Ecto neural progenitor cell (in vitro differentiated cells): ENCODE measurements around the gene ABCA2.

Source experiments
- DNase-seq: peaks from one replicate; pipeline ENCODE4 v3.0.0-alpha.2; 2018; ENCODE audit warnings: low spot score

ABCA2 gene, protein sequence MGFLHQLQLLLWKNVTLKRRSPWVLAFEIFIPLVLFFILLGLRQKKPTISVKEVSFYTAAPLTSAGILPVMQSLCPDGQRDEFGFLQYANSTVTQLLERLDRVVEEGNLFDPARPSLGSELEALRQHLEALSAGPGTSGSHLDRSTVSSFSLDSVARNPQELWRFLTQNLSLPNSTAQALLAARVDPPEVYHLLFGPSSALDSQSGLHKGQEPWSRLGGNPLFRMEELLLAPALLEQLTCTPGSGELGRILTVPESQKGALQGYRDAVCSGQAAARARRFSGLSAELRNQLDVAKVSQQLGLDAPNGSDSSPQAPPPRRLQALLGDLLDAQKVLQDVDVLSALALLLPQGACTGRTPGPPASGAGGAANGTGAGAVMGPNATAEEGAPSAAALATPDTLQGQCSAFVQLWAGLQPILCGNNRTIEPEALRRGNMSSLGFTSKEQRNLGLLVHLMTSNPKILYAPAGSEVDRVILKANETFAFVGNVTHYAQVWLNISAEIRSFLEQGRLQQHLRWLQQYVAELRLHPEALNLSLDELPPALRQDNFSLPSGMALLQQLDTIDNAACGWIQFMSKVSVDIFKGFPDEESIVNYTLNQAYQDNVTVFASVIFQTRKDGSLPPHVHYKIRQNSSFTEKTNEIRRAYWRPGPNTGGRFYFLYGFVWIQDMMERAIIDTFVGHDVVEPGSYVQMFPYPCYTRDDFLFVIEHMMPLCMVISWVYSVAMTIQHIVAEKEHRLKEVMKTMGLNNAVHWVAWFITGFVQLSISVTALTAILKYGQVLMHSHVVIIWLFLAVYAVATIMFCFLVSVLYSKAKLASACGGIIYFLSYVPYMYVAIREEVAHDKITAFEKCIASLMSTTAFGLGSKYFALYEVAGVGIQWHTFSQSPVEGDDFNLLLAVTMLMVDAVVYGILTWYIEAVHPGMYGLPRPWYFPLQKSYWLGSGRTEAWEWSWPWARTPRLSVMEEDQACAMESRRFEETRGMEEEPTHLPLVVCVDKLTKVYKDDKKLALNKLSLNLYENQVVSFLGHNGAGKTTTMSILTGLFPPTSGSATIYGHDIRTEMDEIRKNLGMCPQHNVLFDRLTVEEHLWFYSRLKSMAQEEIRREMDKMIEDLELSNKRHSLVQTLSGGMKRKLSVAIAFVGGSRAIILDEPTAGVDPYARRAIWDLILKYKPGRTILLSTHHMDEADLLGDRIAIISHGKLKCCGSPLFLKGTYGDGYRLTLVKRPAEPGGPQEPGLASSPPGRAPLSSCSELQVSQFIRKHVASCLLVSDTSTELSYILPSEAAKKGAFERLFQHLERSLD (N-terminal part only)

DNA sequence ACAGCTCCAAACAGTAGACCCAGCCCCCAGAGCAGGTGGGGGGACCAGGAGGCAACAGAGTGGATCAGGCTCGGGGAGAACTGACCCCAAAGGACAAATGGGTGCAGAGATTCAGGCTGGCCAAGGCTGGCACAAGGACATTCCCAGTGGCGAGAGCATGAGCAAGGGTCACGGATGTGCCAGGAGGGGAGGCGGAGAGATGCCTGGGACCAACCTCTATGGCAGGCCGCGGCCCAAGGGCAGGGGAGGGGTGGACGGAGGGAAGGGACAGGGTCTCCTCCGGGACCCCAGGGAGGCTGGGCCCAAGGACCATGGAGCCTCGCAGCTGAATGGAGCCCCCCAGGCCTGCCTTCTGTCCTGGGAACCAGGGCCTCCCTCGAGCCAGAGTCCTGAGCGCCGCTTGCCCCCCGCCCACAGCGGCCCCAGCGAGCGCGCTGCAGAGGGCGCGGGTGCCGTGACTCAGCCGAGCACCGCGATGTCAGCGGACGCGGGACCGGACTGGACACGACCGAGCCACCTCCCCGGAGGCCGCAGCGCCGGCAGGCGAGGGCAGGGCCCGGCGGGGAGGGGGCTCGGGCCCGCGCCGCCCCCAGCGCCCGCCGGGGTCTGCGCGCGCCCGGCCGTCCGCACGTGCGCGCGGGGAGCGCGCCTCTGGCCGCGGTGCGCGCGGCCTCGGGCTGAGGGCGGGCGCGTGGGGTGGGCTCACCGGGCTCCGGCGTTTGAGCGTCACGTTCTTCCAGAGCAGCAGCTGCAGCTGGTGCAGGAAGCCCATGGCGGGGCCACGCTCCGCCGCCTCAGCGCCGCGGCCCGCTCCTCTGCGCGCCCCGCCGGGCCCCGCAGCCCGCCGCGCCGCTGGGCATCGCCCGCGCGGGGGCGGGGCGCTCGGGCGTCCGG is at the start of gene ABCA2:
ABCA2 (minus strand) TSS at position 869 of the 894 bp plus-strand sequence; CDS start at position 772, 97 bp downstream.
- DNase-seq = peak; percentile 71

DNA sequence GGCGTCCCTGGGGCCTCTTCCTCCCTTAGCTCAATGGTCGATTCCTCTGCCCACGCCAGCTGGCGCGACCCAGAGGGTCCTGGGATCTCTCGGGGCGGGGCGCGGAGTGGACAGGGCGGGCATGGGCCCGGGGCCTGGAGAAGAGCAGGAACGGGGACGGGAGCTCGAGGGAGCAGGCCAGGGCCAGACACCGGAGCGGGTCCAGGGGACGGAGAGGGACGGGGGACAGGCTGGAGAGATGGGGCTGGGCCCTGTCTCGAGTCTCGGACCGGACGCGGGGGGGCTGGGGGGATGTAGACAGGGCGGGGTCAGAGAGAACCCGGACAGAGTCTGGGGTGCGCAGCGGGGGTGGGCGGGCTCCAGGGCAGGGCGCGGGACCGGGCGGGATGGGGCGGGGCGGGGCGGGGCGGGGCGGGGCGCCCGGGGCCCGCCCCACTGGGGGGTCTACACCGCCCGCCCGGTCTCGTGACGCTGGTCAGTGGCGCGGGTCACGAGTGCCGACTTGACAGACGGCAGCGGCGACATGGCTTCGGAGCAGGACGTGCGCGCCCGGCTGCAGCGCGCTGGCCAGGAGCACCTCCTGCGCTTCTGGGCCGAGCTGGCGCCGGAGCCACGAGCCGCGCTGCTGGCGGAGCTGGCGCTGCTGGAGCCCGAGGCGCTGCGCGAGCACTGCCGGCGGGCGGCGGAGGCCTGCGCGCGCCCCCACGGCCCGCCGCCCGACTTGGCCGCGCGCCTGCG is 49.1 kb upstream of the ABCA2 start, which contains the start of gene UAP1L1:
UAP1L1 (plus strand) TSS at position 508 of the 738 bp plus-strand sequence; CDS start at position 524, 16 bp downstream.
- DNase-seq = peak; percentile 59

DNA sequence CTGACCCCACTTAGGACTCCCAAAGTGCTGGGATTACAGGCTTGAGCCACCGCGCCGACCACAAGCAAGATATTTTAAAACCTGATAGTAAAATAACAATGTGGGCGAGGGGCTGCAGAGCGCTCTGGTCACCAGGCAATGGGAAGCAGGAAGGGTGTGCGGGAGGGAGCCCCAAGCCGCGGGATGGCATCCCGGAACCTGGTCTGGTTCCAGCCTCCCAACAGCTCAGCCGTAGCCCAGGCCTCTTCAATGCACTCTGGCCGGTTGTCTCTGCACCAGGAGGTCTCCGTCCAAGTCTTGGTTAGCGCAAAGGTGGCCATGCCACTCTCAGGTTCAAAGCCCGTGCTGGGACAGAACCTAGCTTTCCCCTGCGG is 48.6 kb upstream of the ABCA2 start:
- no peak for DNase-seq

DNA sequence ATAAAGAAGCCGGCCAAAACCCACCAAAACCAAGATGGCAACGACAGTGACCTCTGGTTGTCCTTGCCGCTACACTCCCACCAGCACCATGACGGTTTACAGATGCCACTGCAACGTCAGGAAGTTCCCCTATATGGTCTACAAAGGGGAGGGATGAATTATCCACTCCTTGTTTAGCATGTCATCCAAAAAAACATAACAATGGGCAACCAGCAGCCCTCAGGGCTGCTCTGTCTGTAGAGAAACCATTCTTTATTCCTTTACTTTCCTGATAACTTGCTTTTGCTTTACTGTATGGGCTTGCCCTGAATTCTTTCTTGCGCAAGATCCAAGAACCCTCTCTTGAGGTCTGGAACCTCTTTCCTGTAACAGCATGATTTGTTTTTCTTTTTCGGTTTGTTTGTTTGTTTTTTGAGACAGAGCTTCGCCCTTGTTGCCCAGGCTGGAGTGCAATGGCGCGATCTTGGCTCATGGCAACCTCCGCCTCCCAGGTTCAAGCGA is 47.3 kb upstream of the ABCA2 start:
- DNase-seq = no peak

- no peak for DNase-seq
Observed at GRCh38 chr9:137074657-137075274, 46.7 kb upstream of the ABCA2 start.

DNA sequence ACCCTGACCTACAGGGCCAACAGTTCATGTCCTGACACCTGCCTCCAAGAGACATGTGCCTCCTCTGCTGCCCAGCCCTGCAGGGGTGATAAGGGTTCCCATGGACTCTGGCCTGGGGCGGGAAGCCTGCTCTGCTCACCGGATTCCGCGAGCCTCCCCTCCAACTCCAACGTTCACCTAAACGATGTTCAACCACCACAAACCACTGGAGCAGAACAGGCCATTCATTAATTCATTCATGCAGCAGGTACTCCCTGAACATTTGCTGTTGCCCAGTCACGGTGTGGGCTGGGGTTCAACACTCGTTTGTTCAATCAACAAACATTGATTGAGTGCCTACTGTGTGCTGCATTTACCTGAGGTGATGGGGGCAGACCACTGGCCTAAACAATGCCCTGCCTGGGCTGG is 46.0 kb upstream of the ABCA2 start:
- DNase-seq = no peak

- no peak for DNase-seq
Observed at GRCh38 chr9:137071282-137071681, 43.2 kb upstream of the ABCA2 start.

DNA sequence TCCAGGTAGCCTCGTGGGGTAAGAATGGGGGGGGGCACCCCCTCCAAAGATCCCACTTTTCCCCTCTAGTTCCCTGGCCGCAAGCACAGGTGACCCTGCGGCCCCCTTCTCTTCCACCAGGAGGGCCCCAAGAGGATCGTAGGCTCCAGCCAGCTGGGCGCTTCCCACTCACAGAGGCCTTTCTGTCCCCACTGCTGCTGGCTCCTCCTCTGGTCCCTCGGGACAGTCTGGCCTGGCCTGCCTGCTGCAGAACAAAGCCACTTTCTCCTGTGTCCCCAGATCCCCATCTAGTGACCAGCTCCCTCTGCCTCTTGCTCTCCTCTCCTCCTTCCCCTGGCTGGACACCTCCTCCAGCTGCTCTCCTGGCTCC is 42.9 kb upstream of the ABCA2 start:
- DNase-seq = peak; percentile 77

GRCh38 chr9:137070201-137070905 is 42.3 kb upstream of the ABCA2 start, which contains the start of gene SAPCD2:
TSS of gene SAPCD2 (minus strand) at chr9:137070557. CDS start at chr9:137070460, 97 bp downstream.
- peak; percentile 92 for DNase-seq

DNA sequence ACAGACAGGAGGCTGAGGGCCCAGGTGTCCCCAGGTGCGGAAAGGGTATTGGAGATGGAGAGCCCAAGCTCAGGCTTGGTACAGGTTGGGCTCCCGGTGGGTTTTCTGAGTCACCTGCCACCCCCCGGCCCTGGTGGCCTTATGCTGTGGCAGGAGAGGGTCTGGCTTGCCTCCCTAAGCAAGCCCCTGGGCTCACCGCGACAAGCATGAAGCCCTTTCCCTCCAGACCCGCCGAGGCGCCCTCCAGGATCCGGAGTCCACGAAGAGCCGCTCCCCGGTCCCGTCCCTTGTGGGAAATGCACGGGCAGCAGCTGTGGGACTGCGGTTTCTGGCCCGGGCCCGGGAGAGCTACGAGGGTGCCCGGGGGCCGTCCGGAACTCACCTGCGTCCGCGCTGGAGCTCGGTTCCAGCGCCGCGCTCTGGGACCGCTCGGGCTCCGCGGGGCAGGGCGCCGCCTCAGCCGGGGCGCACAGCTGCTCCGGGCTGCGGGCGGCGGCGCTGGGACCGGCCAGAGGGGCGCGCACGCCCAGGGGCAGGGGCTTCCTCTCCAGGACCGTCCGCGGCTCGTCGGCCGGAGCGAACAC is 41.6 kb upstream of the ABCA2 start:
- DNase-seq = peak; percentile 68

DNA sequence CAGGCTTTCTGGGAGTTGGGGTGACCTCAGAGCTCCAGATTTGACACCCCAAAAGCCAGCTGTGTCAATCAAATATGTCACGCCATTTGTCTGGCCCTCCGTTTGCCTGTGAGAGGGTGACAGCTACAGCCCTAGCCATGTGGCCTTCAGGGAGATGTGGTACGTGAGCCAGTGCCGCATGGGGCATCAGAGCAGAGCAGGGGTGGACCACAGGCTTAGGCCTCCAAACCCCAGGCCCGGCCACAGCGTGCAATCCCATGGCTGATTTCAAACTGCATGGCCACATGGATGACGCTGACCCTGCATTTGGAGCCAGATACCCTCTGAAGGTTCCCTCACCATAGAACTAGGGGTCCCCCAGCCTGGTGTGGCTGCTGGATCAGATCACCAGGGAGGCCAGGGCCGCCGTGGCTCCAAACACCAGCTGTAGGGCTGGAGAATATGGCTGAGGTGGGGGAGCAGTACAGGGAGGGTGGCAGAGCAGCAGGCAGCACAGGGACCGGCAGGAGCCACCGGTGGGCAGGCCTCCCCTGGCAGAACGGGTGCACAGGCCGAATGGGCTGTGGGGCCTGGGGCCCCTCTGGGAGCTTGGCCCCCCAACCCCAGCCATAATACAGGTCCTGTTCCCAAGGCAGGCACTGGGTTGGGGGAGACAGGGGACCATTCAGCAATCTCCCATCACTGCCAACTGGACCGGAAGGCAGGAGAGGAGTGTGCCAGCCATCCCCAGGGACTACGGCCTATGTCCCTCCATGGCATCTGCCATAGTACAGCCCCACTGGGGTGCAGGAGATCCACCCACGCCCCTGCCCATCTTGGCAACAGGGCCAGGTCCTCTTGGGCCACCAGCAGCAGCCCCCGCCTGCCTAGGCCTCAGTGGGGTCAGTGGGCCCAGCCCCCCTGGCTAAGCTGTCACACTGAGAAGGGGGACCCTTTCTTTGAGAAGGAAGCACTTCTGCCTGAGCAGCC is 40.8 kb upstream of the ABCA2 start:
- DNase-seq = no peak

DNA sequence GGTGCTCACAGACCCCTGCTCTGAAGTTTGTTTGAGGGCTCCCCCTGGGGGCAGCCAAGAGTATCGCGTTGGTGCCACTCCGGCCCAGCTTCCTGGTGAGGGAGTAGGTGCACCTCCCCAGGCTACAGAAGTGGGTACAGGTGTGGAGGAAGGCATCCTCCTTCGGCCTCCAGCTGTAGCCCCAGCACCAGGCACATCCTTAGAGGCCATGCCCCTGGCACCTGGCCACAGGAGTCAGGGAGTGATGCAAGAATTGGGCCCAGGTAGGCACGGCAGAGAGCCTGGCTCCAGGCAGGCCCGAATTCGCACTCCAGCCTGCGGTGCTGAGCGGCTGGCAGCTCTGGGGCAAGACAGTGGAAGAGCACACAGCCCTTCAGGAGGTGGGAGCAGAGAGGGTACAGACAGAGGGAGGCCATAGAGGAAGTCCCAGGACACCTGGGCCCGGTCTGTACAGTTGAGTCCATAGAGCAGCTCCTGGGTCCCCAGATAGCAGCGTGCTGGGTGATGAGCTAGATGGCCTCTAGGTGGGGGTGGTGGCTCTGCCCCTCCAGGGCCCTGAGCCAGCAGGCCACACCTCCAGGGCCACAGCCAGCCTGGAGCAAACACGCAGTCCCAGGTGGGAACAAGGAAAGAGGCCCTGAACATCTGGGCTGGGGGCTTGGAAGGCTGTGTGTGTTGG is 40.0 kb upstream of the ABCA2 start:
- peak; percentile 82 for DNase-seq

- no peak for DNase-seq
Observed at GRCh38 chr9:137066096-137066861, 38.2 kb upstream of the ABCA2 start.

GRCh38 chr9:137065336-137065967 is 37.4 kb upstream of the ABCA2 start:
- no peak for DNase-seq

DNA sequence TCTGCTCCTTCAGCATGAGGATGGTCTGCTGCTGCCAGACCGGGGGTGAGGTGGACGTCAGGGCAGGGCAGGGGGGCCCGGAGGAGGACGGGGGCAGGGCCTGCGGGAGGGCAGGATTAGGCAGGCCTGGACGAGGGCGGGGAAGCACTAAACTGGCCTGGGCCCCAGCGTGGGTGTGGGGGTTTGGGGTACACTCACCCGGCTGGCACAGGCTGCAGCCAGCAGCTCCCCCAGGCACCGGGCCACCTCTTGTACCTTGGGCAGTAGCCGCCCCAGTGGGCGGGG is 36.8 kb upstream of the ABCA2 start:
- DNase-seq = no peak
